Hepatocyte (in vitro differentiated cells): Measurements from ENCODE around the gene REPS2.
"Not testable (repeated sequence)": the region's sequence is repeated elsewhere in the genome, so short reads cannot be mapped to it uniquely, and the experiment has no call there.

ENCODE experiments used
- CTCF ChIP-seq: fragments of 200-600 bp; sonication (generic); IDR thresholded peaks from 2 replicates; pipeline ENCODE4 v1.5.1; 2016; ENCODE audit warnings: antibody characterized with exemption, mild to moderate bottlenecking; ENCODE audit not compliant: poor library complexity
- EZH2 ChIP-seq: fragments of 200-600 bp; sonication (generic); IDR thresholded peaks from 2 replicates; pipeline ENCODE4 v1.6.1; 2016; ENCODE audit warnings: antibody characterized with exemption, mild to moderate bottlenecking, borderline replicate concordance

GRCh38 chrX:16962661-16963060, 16.2 kb downstream of the REPS2 start:
- not testable (repeated sequence) for TF ChIP-seq CTCF, EZH2
